NCI-H774 (cell line): Measurements from ENCODE around the gene TMEM19.
A peak's percentile ranks its signal among the peaks of the same experiment; 100 is the strongest.
"Not testable (repeated sequence)": the region's sequence is repeated elsewhere in the genome, so short reads cannot be mapped to it uniquely, and the experiment has no call there.

Experiments used
- DNase-seq: peaks from one replicate; lab custom pipeline; 2025; lab: John Stamatoyannopoulos, UW

The TMEM19 gene

GRCh38 chr12:71665090-71665463 lies 20.8 kb upstream of the TMEM19 start:
- no peak for DNase-seq

DNA sequence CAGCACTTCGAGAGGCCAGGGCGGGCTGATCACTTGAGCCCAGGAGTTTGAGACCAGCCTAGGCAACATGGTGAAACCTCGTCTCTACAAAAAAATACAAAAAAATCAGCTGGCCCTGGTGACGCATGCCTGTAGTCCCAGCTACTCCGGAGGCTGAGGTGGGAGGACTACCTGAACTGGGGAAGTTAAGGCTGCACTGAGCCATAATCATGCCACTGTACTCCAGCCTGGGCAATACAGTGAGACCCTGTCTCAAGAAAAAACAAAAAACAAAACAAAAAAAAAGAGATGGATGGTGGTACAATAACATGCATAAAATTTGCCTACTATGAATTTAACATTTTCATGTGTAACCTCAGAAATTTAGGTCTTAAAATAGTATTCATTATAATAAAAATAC lies 19.6 kb upstream of the TMEM19 start:
- no peak for DNase-seq

DNA sequence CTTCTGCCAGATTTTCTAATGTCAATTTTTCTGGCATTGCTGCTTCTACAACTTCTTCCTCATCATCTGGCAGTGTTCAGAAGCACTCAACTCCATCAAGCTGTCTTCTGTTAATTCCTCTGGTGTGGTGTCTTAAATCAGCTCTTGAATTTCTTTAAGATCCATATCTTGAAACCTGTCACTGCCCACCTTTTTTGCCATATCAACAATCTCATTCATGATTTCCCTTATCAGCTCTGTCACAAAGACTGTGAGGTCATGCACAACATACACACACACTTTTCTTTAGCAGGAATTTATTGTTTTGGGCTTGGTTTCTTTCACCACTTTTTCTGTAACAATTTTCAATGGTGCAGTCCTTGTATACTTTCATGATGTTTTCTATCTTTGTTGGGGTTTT lies 14.6 kb upstream of the TMEM19 start:
- no peak for DNase-seq

GRCh38 chr12:71671816-71672215 lies 14.1 kb upstream of the TMEM19 start:
- DNase-seq: peak; percentile 58

GRCh38 chr12:71682466-71682865 lies 3.4 kb upstream of the TMEM19 start:
- no peak for DNase-seq

GRCh38 chr12:71683633-71684032 lies 2.2 kb upstream of the TMEM19 start:
- no peak for DNase-seq

DNA sequence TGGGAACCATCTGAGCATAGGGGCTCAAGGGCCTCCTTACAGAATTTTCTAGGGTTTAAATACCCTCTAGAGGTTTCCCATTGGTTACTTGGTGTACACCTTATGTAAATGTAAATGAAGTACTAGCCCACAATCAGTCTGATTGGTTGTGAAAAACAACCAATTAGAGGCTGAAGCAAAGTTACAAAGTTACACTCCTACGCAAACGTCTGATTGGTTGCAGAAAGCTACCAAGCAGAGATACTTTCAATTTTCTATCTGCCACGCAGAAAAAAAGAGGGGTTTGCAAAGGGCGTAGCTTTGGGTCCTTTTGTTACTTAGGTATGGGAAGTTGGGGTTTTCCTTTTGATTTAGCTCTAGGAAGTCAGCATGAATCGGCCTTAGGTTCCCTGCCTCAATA lies 1.8 kb upstream of the TMEM19 start:
- no peak for DNase-seq

DNA sequence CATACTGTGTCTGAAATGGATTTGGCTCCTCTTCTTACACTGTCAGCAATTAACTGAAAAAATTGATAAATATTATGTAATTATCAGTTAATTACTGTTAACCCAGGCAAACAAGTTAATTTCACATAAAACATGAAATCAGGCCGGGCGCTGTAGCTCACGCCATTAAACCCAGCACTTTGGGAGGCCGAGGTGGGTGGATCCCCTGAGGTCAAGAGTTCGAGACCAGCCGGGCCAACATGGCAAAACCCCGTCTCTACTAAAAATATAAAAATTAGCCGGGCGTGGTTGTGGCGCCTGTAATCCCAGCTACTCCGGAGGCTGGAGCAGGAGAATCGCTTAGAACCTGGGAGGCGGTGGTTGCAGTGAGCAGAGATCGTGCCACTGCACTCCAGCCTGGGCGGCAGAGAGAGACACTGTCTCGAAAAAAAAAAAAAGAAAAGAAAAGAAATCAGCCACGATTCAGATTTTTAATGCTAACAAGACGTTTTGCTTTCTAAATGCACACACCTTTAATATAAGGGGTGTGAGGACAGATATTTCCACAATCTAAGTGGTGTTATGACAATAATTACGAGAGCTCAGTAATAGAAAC lies 473 bp upstream of the TMEM19 start:
- no peak for DNase-seq

GRCh38 chr12:71686658-71687025 lies 760 bp downstream of the TMEM19 start:
- no peak for DNase-seq

GRCh38 chr12:71687172-71687571 lies 1.3 kb downstream of the TMEM19 start:
- not testable (repeated sequence) for DNase-seq

DNA sequence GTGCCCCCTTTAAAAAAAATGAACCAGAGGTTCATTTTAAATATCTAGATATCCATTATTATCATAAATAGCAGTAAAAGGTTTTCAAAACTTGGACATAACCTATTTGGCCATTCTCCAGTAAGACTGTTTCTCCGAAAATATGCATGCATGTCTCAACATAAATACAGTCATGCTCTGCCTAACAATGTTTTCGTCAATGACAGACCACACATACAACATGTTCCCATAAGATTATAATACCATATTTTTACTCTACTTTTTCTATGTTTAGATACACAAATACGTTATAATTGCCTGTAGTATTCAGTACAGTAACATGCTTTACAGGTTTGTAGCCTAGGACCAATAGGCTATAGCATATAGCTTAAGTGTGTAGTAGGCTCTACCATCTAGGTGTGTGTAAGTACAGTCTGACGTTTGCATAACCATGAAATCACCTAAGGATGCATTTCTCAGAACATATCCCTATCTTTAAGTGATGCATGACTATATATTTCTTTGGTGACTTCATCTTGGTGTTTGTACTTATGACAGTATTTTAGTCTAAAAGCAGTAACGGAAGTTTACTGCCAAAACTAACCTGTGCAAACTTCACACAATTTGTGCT lies 3.2 kb downstream of the TMEM19 start:
- DNase-seq: no peak

DNA sequence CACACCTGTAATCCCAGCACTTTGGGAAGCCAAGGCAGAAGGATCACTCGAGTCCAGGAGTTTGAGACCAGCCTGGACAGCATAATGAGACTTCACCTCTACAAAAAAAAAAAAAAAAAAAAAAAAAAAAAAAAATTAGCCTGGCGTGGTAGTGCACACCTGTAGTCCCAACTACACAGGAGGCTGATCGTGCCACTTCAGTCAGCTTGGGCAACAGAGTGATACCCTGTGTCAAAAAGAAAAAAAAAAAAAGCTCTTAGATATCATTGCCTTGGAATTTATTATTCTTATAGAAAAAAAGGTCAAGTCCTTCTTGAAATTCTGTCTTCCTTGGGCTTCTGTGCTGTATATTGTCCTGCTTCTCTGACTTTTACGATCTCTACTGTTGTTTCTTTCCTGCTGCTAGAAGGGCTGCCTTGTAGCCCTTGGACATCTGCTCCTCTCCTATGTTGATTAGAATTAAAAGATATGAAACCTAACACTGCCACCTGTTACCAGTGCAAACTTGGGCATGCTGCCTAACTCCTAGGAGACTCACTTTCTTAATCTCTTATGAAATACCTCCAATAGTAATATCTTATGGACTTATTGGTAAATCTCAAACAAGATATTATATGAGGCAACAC lies 5.7 kb downstream of the TMEM19 start:
- DNase-seq: no peak

- DNase-seq: no peak
Measured at GRCh38 chr12:71693126-71693525, 7.2 kb downstream of the TMEM19 start.

DNA sequence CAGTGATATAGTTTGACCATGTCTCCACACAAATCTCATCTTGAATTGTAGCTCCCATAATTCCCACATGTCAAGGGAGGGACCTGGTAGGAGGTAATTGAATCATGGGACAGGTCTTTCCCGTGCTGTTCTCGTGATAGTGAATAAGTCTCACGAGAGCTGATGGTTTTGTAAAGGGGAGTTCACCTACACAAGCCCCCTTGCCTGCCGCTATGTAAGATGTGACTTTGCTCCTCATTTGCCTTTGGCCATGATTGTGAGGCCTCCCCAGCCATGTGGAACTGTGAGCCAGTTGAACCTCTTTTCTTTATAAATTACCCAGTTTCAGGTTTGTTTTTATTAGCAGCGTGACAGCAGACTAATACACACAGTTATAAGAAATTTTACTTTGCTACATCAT lies 7.8 kb downstream of the TMEM19 start:
- not testable (repeated sequence) for DNase-seq

- no peak for DNase-seq
Measured at GRCh38 chr12:71694099-71694820, 8.4 kb downstream of the TMEM19 start.

GRCh38 chr12:71695782-71696181 lies 9.9 kb downstream of the TMEM19 start:
- DNase-seq: no peak

GRCh38 chr12:71702181-71702580 lies 16.3 kb downstream of the TMEM19 start:
- DNase-seq: not testable (repeated sequence)

- DNase-seq: no peak
Measured at GRCh38 chr12:71702590-71702989, 16.7 kb downstream of the TMEM19 start.

GRCh38 chr12:71703206-71703605 lies 17.3 kb downstream of the TMEM19 start:
- no peak for DNase-seq

DNA sequence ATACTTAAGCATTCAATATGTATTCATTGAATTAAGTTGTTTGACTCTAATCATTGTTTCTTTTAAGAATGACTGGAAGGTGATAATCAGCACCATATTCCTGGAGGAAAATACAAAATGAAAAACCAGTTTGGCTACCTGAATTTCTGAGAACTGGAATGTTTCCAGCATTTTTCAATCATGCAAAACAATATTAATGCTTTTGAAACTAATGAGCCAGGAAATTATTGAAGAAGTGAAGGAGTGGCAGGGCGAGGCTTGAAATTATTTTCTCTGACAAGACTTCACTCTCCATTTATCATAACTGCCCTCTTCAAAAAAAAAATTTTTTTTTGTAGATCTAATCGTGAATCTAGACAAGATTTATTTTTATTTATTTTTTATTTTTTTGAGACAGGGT lies 19.0 kb downstream of the TMEM19 start:
- DNase-seq: no peak

GRCh38 chr12:71708658-71709057 lies 22.8 kb downstream of the TMEM19 start:
- DNase-seq: no peak

- no peak for DNase-seq
Measured at GRCh38 chr12:71710276-71711125, 24.6 kb downstream of the TMEM19 start.
